ENCODE results near the gene GNAS. TPM values are rescaled to one million over a fixed set of nuclear protein-coding genes. Genes with fewer than 3 reads are reported as not detected.

Gene GNAS
- total and polyA plus RNA-seq, 9 of the 15 experiments (the other 6 are each of a cell fraction or from before 2014, with no cell fraction given), result 128 to 648 (median 266) TPM

GRCh38 chr20:58930496-58930895, 78.0 kb downstream of the GNAS start:
- Histone ChIP-seq H3K27ac (ENCODE audit: extremely low read depth, low read depth, low read length) (no peak overlapping the region), H3K9ac (ENCODE audit: insufficient read depth in 1 of 2, low read depth in 2 of 2, low read length in 2 of 2) (no peak overlapping the region), H3K9me3 (replicated peaks; ENCODE audit: control insufficient read depth, insufficient read depth, low read depth, low read length) (no peaks in the 10 kb centered on the region), H3K4me3 (no peak overlapping the region), H3K9me1 (ENCODE audit: control insufficient read depth, insufficient read depth, low read length) (no peaks in the 10 kb centered on the region), H3K4me2 (ENCODE audit: insufficient read depth, low read length) (no peak overlapping the region), H3K79me2 (ENCODE audit: control insufficient read depth, insufficient read depth, low read length) (no peaks in the 10 kb centered on the region), H4K20me1 (replicated peaks; ENCODE audit: control insufficient read depth, insufficient read depth, low read length) (no peaks in the 10 kb centered on the region), H3K36me3 (ENCODE audit: control insufficient read depth, insufficient read depth, low read length) (no peaks in the 10 kb centered on the region), H3K4me1 (replicated peaks in 1 of 2; ENCODE audit: control insufficient read depth in 2 of 2, insufficient read depth in 2 of 2, low read length in 2 of 2) (no peaks in the 10 kb centered on the region; a peak in 1 of 5 replicates), H3K27me3 (ENCODE audit: control insufficient read depth in 2 of 2, insufficient read depth in 2 of 2, low read length in 2 of 2) (peaks cover 32 to 47% of the 10 kb centered on the region in 2 experiments), H2AFZ (ENCODE audit: low read depth, low read length) (no peak overlapping the region)
- FAIRE-seq (no peak), ATAC-seq (no peak), DNase-seq (ENCODE audit: extremely low read depth in 1 of 4, low spot score in 3 of 4) (no peak)
- POLR2A ChIA-PET, result no interaction called here
- WGBS (ENCODE audit: insufficient coverage, low coverage, missing lambda C conversion rate), result 0% methylated on average over 3 of the region's 3 CpGs
- no TSS peak for BruUV-seq (replicated peaks)
- intact Hi-C loops (cut with micrococcal nuclease) (no loop called here), in situ Hi-C loops (cut with MboI) (no loop called here)
- CTCF ChIA-PET (ENCODE audit: low intra/inter-chr PET ratio), result no interaction called here
- TF ChIP-seq MCM3 (IDR thresholded peaks at IDR 0.05) (no peak), C11orf30 (IDR thresholded peaks at IDR 0.05; ENCODE audit: low read depth) (no peak), ZSCAN29 (IDR thresholded peaks at IDR 0.05) (no peak), TSC22D4 (tag; IDR thresholded peaks at IDR 0.05) (no peak), PPARD (CRISPR knock-in tag; IDR thresholded peaks at IDR 0.05) (no peak), MGA (IDR thresholded peaks at IDR 0.05) (no peak), MTA3 (IDR thresholded peaks at IDR 0.05; ENCODE audit: borderline replicate concordance) (no peak), PTTG1 (tag; IDR thresholded peaks at IDR 0.05; ENCODE audit: low read depth) (no peak), ZNF165 (CRISPR knock-in tag; IDR thresholded peaks at IDR 0.05; ENCODE audit: borderline replicate concordance) (no peak), ESRRB (CRISPR knock-in tag; IDR thresholded peaks at IDR 0.05; ENCODE audit: borderline replicate concordance) (no peak), PURB (CRISPR knock-in tag; IDR thresholded peaks at IDR 0.05; ENCODE audit: low read depth) (no peak), EP300 (IDR thresholded peaks at IDR 0.05; ENCODE audit: low read length) (no peak)
